ENCODE measurements around the gene ITGB8. TPM values are rescaled to one million over a fixed set of nuclear protein-coding genes. Genes with fewer than 3 reads are reported as not detected.

The ITGB8 gene
- total and polyA plus RNA-seq, 2 of the 4 experiments (the other 2 are of a cell fraction), result 2.6 to 10.2 TPM

DNA sequence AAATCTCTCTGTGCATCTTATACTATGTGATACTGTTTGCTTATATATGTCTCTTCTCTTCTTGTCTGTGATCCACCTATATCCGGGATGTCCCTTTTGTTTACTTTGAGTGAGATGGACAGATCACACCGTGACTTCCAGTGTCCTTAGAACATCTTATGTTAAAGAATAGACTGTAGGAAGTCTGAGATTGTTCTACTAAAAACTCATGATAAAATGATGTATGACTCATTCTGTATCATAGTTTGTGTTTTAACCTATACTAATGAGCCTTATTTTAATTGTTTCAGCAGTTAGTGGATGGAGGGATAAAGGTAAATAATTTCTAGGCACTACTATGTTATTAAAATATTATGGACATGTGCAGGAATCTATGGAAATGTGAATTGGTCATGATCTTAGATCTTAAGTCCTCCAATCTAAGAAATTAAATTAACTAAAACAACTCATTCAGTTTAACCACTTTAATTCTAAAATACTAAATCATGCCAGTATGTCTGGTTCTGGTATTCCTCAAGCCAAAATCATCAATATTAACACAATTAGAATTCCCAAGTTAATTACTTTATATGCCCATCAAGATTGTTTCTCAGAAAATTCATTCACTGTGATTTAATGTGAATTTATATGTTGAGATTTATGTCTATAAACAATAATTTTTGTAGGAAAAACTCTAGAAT, 32.0 kb downstream of the ITGB8 start:
- H3K18ac ChIP-seq (ENCODE audit: low read depth, low read length), result no peak overlapping the region
- H2BK5ac ChIP-seq (ENCODE audit: low read depth, low read length, poor library complexity, severe bottlenecking), result no peak overlapping the region
- H2AK5ac ChIP-seq (ENCODE audit: low read depth, low read length), result no peak overlapping the region
- no peak overlapping the region for H2BK20ac ChIP-seq (ENCODE audit: low read depth, low read length)
- intact Hi-C loops (cut with micrococcal nuclease), result no loop called here
- H3K27me3 ChIP-seq (ENCODE audit: control insufficient read depth, insufficient read depth, low read length), result no peaks in the 10 kb centered on the region
- no peak overlapping the region for H3K9ac ChIP-seq (ENCODE audit: low read depth, low read length)
- no peak overlapping the region for H2AK9ac ChIP-seq (replicated peaks; ENCODE audit: low read depth, low read length, poor library complexity)
- DNase-seq (no peak), ATAC-seq (ENCODE audit: low read depth) (no peak)
- H3K14ac ChIP-seq (replicated peaks; ENCODE audit: low read depth, low read length), result no peak overlapping the region
- in situ Hi-C loops (cut with MboI; ENCODE audit: low sequenced_read_pairs), result no loop called here
- no peaks in the 10 kb centered on the region for H3K9me1 ChIP-seq (ENCODE audit: insufficient read depth, low read length)
- H4K91ac ChIP-seq (ENCODE audit: insufficient read depth, low read depth, low read length), result no peak overlapping the region
- H3K4me1 ChIP-seq (ENCODE audit: control insufficient read depth, insufficient read depth, low read length), result 0 out of 2 replicates have a peak, but pooled peaks cover 2% of the 10 kb centered on the region
- ChIA-PET CTCF (no interaction called here), POLR2A (ENCODE audit: unreplicated experiment) (no interaction called here)
- no peak overlapping the region for H3K4me2 ChIP-seq (ENCODE audit: low read depth, low read length)
- TF ChIP-seq NFE2L2 (IDR thresholded peaks at IDR 0.05; ENCODE audit: low read depth, low read length) (no peak), RAD21 (IDR thresholded peaks at IDR 0.05; ENCODE audit: low read length) (no peak), MAZ (IDR thresholded peaks at IDR 0.05; ENCODE audit: borderline replicate concordance, low read depth, low read length) (no peak)
- no peaks in the 10 kb centered on the region for H4K20me1 ChIP-seq (ENCODE audit: insufficient read depth, low read length)
- no peak overlapping the region for H4K5ac ChIP-seq (ENCODE audit: low read depth, low read length)
- no peaks in the 10 kb centered on the region for H3K79me1 ChIP-seq (ENCODE audit: low read depth in 1 of 2, low read length in 2 of 2)
- no CpG with 5 or more reads among the region's 2 CpGs for WGBS, 2 experiments (ENCODE audit: extremely low coverage in 2 of 2, insufficient read length in 1 of 2)
- H3K23ac ChIP-seq (ENCODE audit: low read depth, low read length), result no peak overlapping the region
- dilution Hi-C loops (cut with HindIII; ENCODE audit: low sequenced_read_pairs, unreplicated experiment), result no loop called here
- BruUV-seq (replicated peaks), result no TSS peak
- H2BK15ac ChIP-seq (ENCODE audit: low read depth, low read length), result no peak overlapping the region
- no peak overlapping the region for H3K27ac ChIP-seq (ENCODE audit: insufficient read depth, low read length)
- H4K8ac ChIP-seq (ENCODE audit: low read depth in 2 of 2, low read length in 2 of 2), result no peak overlapping the region
- no peak overlapping the region for H3K4ac ChIP-seq (ENCODE audit: low read depth, low read length)
- H3K56ac ChIP-seq (ENCODE audit: extremely low read depth, insufficient read depth, low read length), result no peak overlapping the region
- no peak overlapping the region for H2AFZ ChIP-seq (replicated peaks; ENCODE audit: low read length, poor library complexity)
- H3K4me3 ChIP-seq (ENCODE audit: insufficient read depth, low read depth, low read length), result no peak overlapping the region
- no peaks in the 10 kb centered on the region for H3K9me3 ChIP-seq (ENCODE audit: control insufficient read depth, insufficient read depth, low read length)
- H3K36me3 ChIP-seq (ENCODE audit: control insufficient read depth, insufficient read depth, low read length), result peaks cover 19% of the 10 kb centered on the region
- H2BK120ac ChIP-seq (ENCODE audit: low read depth, low read length), result no peak overlapping the region

Measured in IMR-90 (cell line).